Measurements from ENCODE around the gene BIRC5. TPM values are rescaled to one million over a fixed set of nuclear protein-coding genes. Genes with fewer than 3 reads are reported as not detected.

Gene BIRC5
- total RNA-seq = 0.81 and 1.0 TPM in 2 replicates

- ATAC-seq (ENCODE audit: low read depth) (peak; percentile 100), DNase-seq (peak; percentile 91)
- H3K36me3 Mint-ChIP-seq (ENCODE audit: low read depth) = no peaks in the 10 kb centered on the region
- no peaks in the 10 kb centered on the region for H3K27me3 Mint-ChIP-seq
- H3K4me3 Mint-ChIP-seq = peak within 1 kb of the TSS; percentile 48
- no peaks in the 10 kb centered on the region for H3K9me3 Mint-ChIP-seq
- ChIA-PET CTCF (no interaction called here), POLR2A (interaction anchor here (0.7 to 1.2 kb wide), 3 partner anchors 25 to 91 kb away, joined by 4 to 6 read pairs (median 6); no protein-coding TSS in a partner anchor)
- no peak for TF ChIP-seq CTCF (IDR thresholded peaks at IDR 0.05)
- H3K4me1 Mint-ChIP-seq = peaks cover 7% of the 10 kb centered on the region
- intact Hi-C loops (cut with micrococcal nuclease) = loop anchor here (1.0 kb wide), 1 partner anchor 40 kb away; no protein-coding TSS in a partner anchor
- H3K27ac Mint-ChIP-seq = no peak within 1 kb of the TSS
Measured at GRCh38 chr17:78214016-78214705, at the start of gene BIRC5. Gene BIRC5, plus strand, starts transcription at chr17:78214253. Its CDS starts 64 bp downstream, at chr17:78214317.

GRCh38 chr17:78164748-78165607, 49.1 kb upstream of the BIRC5 start:
- H3K4me1 Mint-ChIP-seq = peaks cover 36% of the 10 kb centered on the region
- H3K9me3 Mint-ChIP-seq = no peaks in the 10 kb centered on the region
- ATAC-seq (ENCODE audit: low read depth) (no peak), DNase-seq (no peak)
- H3K27me3 Mint-ChIP-seq = no peaks in the 10 kb centered on the region
- H3K27ac Mint-ChIP-seq = no peak overlapping the region
- ChIA-PET POLR2A (interaction anchor here (0.8 to 48.2 kb wide), 4 partner anchors 9 to 195 kb away, joined by 3 to 2404 read pairs (median 1204); partner anchors contain the start of genes AFMID, C17orf99, SOCS3 and SYNGR2), CTCF (no interaction called here)
- H3K36me3 Mint-ChIP-seq (ENCODE audit: low read depth) = peaks cover 7% of the 10 kb centered on the region
- H3K4me3 Mint-ChIP-seq = no peak overlapping the region
- intact Hi-C loops (cut with micrococcal nuclease) = no loop called here
- no peak for TF ChIP-seq CTCF (IDR thresholded peaks at IDR 0.05)

- intact Hi-C loops (cut with micrococcal nuclease) = no loop called here
- H3K27ac Mint-ChIP-seq = no peak overlapping the region
- POLR2A ChIA-PET = interaction anchor here (0.6 to 33.1 kb wide), 5 partner anchors 25 to 1020 kb away, joined by 3 to 2404 read pairs (median 7); partner anchors contain the start of genes C17orf99, TMC6 and TMC8
Measured at GRCh38 chr17:78166416-78166815, 47.6 kb upstream of the BIRC5 start.

GRCh38 chr17:78168242-78168902, 45.7 kb upstream of the BIRC5 start, which contains the start of gene SYNGR2:
Gene SYNGR2, plus strand, starts transcription at chr17:78168581. Its CDS starts 36 bp downstream, at chr17:78168617.
- TF ChIP-seq CTCF (IDR thresholded peaks at IDR 0.05) = no peak
- DNase-seq = peak; percentile 92
- Mint-ChIP-seq H3K36me3 (ENCODE audit: low read depth) (peaks cover 41% of the 10 kb centered on the region), H3K27ac (peak within 1 kb of the TSS; percentile 90), H3K4me1 (peaks cover 52% of the 10 kb centered on the region), H3K27me3 (no peaks in the 10 kb centered on the region), H3K4me3 (peak within 1 kb of the TSS; percentile 84), H3K9me3 (no peaks in the 10 kb centered on the region)
- ATAC-seq (ENCODE audit: low read depth) = peak; percentile 75
- CTCF ChIA-PET = no interaction called here
- POLR2A ChIA-PET = interaction anchor here (0.6 to 33.1 kb wide), 8 partner anchors 10 to 477 kb away, joined by 3 to 2404 read pairs (median 4); partner anchors contain the start of genes C17orf99, TMC6 and TMC8
- intact Hi-C loops (cut with micrococcal nuclease) = loop anchor here (1.0 kb wide), 4 partner anchors 13 to 41 kb away; no protein-coding TSS in a partner anchor

More at GRCh38 chr17:78166416-78166815, 47.6 kb upstream of the BIRC5 start:
- no peak overlapping the region for H3K4me3 Mint-ChIP-seq
- no peaks in the 10 kb centered on the region for H3K9me3 Mint-ChIP-seq
- CTCF ChIA-PET = interaction anchor here (1.1 kb wide), 1 partner anchor 19 kb away, joined by 4 read pairs; no protein-coding TSS in a partner anchor
- ATAC-seq (ENCODE audit: low read depth) (no peak), DNase-seq (no peak)
- no peak for TF ChIP-seq CTCF (IDR thresholded peaks at IDR 0.05)
- peaks cover 38% of the 10 kb centered on the region for H3K4me1 Mint-ChIP-seq
- peaks cover 22% of the 10 kb centered on the region for H3K36me3 Mint-ChIP-seq (ENCODE audit: low read depth)
- H3K27me3 Mint-ChIP-seq = no peaks in the 10 kb centered on the region

Measured in activated B cell treated with CpG ODN at 0.5 μM for 24 hours (primary cell).